Inferior parietal cortex (tissue), 1 donor: Measurements from ENCODE around the gene LGALS4.
"Not testable (repeated sequence)": the region's sequence is repeated elsewhere in the genome, so short reads cannot be mapped to it uniquely, and the experiment has no call there.

Source experiments
- DNase-seq: peaks from one replicate; pipeline ENCODE4 v3.0.0-alpha.2; 2016; ENCODE audit errors: extremely low spot score

Gene LGALS4

DNA sequence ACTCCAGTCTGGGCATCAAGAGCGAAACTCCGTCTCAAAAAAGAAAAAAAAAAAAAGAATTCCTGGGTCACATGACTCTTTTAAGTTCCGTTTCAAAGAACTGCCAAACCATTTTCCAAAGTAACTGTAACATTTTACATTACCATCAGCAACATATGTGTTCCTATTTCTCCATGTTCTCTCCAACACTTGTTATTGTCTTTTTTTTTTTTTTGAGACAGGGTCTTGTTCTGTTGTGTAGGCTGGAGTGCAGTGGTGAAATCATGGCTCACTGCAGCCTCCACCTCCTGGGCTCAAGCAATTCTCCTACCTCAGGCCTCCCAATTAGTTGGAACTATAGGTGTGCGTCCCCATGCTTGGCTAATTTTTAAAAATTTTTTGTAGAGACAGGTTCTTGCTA is 17.2 kb downstream of the LGALS4 start:
- no peak for DNase-seq

DNA sequence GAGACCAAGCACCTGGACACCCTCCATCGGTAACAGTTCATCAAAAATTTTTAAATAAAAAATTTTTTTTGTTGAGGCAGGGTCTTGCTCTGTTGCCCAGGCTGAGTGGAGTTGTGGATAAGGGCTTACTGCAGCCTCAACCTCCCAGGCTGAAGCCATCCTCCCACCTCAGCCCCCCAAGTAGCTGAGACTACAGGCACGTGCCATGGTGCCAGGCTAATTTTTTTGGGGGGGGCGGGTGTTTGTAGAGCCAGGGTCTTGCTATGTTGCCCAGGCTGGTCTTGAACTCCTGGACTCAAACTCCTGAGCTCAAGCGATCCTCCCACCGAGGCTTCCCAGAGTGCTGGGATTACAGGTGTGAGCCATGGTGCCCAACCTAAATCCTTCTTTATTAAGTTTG is 19.1 kb downstream of the LGALS4 start:
- DNase-seq, result no peak

DNA sequence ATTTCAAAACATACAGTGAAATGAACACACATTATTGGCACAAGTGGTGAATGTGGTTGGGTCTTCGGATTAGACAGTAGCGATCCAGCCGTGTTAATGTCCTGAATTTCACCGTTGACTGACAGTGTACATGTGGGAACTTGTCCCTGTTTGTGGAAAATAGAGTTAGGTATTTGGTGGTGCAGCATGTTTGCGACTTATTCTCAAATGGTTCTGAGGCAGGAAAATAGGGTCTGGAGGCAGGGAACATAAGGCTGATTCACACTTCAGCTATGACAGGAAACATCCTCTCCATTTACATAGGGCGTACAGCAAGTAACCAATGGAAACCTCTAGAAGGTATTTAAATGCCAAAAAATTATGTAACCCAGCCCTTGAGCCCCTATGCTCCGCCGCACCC is 19.6 kb downstream of the LGALS4 start:
- peak; percentile 32 for DNase-seq

DNA sequence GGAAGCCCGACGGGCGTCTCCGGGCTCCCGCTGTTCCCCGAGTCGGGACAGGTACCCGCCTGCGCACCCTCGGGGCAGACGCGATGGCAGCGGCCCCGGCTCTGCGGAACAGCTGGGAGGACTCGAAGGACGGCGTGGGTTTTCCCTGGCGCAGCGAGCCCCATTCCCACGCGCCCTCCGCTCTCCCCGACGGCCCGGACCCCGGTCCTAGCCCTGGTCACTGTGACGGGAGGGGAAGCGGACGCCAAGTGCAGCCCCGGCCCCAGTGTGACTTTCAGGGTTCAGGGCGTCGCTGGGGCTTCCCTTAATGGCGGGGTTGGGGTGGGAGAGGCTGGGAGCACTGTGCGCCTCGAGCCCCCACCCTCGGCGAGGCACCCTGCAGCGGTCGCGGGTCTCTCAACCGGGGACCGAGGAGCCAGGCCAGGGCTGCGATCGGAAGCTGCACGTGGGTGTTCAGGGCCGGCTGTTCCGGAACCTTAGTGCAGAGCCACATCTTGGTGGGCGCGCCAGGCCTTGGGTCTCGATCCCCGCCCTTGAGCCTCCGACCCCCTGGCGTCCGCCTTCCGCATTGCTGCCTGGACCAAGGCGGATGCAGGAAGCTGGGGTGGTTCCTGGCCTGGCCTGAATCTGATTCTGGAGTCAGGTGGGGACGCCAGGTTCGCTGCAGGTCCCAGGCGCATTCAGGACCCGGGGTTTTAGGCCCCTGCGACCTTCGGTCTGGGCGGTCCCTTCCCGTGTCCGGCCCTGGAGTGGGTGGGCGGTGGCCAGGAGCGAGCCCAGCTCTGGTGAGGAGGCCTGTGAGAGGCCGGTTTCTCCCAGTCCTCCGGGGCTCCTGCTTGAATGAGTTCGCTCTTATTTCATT is 20.3 kb downstream of the LGALS4 start:
- no peak for DNase-seq

DNA sequence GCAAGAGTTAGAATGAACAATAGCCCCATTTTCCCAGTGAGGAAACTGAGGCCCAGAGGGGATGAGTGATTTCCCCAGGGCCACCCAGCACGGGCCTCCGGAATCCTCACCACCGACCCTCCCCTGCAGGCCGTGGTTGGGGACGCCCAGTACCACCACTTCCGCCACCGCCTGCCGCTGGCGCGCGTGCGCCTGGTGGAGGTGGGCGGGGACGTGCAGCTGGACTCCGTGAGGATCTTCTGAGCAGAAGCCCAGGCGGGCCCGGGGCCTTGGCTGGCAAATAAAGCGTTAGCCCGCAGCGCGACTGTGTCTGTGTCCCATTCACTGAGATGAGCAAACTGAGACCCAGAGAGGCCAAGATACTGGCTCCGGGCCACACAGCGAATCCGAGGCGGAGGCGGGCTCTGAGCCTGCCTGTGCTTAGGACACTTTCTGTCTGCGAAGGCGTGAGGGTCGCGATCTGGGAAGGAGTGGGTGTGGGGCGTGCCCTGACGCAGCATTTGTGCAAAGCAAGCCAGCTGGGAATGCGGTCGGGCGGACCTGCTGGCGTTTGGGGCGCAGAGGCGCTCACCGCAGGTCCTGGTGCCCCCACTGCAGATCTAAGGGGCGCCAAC is 21.2 kb downstream of the LGALS4 start:
- DNase-seq, result not testable (repeated sequence)

DNA sequence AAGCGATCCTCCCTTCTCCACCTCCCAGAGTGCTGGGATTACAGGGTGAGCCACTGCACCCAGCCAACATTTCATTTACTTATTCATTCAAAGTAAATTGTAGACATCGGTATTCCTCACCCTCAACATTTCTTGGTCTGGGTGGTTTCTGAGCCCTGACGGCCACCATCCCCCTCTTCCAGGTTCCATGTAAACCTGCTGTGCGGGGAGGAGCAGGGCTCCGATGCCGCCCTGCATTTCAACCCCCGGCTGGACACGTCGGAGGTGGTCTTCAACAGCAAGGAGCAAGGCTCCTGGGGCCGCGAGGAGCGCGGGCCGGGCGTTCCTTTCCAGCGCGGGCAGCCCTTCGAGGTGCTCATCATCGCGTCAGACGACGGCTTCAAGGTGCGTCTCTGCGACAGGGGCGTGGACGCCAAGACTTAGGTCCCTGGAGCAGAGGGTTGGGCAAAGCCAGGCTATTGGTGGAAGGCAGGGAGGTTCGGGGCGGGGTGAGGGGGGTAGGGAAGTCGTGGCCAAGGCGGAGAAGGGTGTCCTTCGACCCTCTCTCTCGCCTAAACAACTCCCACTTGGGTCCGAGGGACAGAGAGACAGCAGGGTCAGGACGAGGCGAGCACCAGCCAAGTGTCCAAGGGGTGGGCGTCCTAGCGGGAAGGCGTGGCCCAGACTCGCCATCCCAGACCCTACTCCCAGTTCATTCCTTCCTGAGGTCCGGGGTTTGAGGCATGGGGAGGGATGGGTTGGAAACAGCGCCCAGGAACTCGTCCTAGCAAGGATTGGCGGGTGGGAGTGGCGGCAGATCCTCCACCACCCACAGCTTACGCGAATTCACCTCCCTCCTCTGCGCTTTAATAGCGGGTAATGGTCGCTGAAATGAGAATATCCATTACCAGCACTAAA is 22.0 kb downstream of the LGALS4 start:
- DNase-seq, result not testable (repeated sequence)

DNA sequence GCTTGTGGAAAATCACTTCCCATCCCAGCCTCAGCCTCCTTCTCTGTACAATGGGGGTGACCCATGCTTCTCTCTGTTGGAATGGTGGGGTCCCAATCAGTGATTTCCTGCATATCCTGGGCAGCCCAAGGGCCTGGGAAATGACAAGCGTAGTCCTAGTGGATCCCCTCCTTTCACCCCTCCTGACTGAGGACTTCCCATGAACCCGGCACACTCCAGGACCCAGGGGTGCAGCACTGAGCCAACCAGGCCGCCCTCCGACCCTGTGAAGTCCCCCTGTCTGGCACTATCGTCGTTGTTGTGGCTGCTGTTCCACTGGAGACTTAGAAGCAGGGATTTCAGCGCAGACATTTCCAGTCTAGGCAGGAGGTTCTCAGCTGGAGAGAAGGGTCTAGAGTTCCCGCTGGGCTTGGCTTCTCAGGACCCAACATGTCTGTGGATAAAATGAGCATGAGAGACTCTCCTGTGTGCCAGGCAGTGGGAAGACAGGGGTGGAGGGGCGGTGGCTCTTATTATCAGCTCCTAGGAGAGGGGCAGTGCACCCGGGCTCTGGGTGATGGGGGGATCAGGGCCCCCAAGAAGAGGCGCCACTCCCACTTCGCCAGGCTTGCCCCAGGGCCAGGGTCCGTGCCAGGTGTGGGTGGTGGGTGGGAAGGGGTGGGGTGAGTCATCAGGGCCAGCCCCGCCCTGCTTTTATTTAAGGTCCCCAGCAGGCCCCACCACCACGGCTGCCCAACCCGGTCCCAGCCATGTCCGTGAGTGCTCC is 24.1 kb downstream of the LGALS4 start, which contains the start of gene LGALS7B:
LGALS7B (plus strand) TSS at position 723 of the 766 bp plus-strand sequence; CDS start at position 750, 27 bp downstream.
- DNase-seq, result no peak

DNA sequence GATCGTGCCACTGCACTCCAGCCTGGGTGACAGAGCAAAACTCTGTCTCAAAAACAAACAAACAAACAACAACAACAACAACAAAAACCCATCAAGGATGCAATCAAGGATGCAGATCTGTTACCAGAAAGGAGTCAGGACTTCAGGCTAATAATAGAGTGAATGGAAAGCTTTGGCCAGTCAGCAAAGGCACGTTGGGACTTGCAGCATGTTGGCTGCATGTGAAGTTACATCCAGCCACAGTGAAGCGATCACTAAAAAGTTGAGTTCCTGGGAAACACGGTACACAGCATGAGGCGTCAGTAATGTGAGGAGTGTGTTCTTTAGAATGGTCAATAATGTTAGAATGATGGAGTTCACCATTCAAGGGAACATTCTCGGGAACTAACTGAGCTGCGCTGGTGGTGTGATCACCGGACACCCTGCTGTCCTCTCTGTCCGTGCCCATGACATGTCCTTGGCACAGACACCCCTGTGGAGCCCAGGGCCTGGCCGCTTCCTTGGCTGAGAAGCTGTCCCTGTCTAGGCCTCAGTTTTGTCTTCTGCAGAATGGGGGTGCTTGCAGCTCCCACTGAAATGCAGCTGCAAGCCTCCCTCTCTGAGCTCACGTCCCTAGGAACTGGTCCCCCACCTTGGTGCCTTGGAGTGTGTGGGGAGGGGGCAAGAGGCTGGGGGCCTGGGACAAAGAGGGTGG is 26.0 kb downstream of the LGALS4 start:
- no peak for DNase-seq

DNA sequence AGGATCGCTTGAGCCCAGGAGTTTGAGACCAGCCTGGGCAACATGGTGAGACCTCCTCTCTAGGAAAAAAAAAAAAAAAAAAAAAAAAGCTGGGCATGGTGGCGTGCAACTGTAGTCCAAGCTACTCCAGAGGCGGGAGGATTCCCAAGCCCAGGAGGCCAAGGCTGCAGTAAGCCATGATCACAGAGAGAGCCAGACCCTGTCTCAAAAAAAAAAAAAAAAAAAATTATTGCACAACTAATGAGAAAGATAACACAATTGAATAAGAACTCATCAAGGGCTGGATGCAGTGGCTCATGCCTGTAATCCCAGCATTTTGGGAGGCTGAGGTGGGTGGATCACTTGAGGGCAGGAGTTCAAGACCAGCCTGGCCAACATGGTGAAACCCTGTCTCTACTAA is 26.7 kb downstream of the LGALS4 start:
- not testable (repeated sequence) for DNase-seq

DNA sequence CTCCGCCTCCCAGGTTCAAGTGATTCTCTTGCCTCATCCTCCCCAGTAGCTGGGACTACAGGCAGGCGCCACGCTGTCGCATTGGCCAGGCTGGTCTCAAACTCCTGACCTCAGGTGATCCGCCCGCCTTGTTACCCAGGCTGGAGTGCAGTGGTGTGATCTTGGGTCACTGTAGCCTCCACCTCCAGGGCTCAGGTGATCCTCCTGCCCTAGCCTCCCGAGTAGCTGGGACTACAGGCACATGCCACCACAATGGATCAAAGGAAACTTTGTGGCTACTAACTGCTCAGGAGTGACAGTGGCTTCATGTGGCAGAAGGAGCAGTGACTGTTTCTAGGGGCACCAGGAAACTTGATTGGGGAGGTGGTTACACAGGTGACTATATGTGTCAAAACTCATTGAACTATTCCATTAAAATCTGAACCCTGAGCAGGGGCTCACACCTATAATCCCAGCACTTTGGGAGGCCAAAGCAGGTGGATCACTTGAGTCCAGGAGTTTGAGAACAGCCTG is 27.5 kb downstream of the LGALS4 start:
- no peak for DNase-seq

DNA sequence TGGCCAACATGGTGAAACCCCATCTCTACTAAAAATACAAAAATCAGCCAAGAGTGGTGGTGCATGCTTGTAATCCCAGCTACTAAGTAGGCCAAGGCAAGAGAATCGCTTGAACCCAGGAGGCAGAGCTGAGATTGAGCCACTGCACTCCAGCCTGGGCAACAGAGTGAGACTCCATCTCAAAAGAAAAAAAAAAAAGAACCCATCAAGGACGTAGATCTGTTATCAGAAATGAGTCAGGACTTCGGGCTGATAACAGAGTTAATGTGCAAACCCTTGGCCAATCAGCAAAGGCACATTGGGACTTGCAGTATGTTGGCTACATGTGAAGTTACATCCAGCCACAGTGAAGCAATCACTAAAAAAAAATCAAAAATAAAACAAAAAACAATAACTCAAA is 28.5 kb downstream of the LGALS4 start:
- no peak for DNase-seq

DNA sequence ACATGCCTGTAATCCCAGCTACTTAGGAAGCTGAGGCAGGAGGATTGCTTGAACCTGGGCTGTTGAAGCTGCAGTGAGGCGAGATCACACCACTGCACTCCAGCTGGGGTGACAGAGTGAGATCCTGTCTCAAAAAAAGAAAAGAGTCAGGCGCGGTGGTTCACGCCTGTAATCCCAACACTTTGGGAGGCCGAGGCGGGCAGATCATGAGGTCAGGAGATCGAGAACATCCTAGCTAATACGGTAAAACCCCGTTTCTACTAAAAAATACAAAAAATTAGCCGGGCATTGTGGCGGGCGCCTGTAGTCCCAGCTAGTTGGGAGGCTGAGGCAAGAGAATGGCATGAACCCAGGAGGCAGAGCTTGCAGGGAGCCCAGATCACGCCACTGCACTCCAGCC is 30.5 kb downstream of the LGALS4 start:
- not testable (repeated sequence) for DNase-seq

DNA sequence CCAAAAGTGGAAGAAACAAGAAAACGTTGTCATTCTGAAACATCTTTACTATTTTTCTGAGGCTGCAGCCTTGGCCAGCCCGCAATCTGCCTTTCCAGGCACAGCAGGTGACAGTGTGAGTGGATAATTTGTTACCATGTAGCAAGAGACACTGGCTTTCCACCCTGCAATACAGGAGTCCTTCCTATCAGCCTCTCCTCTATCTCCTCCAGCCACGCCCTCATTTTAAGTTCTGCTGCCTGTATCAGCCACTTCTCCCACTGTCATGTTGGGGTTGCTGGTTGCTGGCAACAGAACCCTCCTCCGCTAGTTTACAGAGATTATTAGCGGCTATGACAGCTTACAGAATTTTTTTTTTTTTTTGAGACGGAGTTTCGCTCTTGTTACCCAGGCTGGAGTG is 31.7 kb downstream of the LGALS4 start:
- no peak for DNase-seq

DNA sequence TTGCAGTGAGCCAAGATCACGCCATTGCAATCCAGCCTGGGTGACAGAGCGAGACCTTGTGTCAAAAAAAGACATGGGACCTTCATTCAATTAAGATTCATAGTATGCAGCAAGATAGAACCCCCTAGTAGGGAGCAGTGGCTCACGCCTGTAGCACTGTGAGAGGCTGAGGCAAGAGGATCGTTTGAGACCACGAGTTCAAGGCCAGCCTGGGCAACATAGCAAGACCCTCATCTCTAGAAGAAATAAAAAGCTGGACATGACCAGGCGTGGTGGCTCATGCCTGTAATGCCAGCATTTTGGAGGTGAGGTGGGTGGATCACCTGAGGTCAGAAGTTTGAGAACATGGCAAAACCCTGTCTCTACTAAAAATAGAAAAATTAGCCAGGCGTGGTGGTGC is 32.3 kb downstream of the LGALS4 start:
- no peak for DNase-seq

DNA sequence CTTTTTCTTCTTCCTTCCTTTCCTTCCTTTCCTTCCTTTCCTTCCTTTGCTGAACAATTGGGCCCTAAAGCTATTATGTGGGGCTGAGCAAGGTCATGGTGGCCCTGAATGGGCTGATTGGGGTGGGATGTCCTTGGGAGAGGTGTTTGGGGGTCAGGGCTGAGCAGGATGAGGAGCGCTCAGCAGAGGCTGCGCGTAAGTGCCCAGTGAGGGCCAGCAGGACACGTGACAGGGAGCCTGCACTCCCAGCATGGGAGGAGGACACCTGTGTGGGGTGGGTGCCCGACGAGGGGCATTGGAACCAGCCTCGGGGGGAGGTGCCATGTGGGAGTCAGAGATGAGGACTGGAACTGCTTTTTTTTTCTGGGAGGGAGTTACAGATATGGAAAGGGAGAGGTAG is 34.0 kb downstream of the LGALS4 start:
- no peak for DNase-seq

DNA sequence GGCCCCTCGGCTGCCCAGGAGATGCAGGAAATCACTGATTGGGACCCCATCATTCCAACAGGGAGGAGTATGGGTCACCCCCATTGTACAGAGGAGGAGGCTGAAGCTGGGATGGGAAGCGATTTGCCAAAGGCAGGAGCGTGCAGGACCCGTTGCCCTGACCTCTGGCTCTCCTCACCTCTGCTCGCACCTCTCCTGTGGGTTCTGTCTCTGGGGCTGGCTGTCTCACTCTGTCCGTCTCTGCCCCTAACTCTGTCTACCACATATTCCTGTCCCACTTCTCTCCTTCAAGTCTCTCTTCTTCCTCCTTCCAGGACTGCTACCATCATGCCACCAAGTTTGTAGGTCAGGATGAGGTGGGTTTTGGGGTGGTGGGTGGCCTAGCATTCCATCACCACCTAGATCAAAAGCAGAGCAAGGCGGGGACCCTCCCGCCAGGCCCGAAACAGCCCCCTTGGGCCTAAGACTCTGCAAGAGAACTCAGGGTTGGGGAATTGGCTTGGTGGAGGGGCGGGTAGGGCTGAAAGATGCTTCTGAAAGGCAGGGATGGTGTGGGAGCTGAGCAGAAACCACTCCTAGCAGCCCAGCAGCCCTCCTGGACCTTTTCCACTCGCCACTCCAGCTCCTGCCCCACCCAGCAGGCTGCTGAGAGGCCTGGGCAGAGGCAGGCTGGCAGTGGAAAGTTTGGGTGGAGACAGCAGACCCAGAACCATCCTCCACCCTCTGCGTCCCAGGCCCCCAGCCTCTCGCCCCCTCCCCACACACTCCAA is 38.4 kb downstream of the LGALS4 start:
- no peak for DNase-seq

DNA sequence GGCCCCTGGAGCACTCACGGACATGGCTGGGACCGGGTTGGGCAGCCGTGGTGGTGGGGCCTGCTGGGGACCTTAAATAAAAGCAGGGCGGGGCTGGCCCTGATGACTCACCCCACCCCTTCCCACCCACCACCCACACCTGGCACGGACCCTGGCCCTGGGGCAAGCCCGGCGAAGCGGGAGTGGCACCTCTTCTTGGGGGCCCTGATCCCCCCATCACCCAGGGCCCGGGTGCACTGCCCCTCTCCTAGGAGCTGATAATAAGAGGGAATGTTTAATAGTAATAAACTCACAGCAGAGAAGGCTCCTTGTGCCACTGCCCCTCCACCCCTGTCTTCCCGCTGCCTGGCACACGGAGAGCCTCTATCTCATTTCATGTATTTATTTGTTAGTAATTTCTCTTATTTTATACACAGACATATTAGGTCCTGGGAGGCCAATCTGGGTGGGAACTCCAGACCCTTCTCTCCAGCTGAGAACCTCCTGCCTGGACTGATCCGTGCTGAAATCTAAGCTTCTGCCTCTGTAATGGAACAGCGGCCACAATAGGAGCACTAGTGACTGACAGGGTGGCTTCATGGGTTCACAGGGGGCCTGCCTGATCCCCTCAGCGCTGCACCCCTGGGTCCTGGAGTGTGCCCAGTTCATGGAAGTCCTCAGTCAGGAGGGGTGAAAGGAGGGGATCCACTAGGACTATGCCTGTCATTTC is 39.1 kb downstream of the LGALS4 start, which contains the start of gene LGALS7:
LGALS7 (minus strand) TSS at position 49 of the 709 bp plus-strand sequence; CDS start at position 24, 25 bp downstream.
- DNase-seq, result no peak

DNA sequence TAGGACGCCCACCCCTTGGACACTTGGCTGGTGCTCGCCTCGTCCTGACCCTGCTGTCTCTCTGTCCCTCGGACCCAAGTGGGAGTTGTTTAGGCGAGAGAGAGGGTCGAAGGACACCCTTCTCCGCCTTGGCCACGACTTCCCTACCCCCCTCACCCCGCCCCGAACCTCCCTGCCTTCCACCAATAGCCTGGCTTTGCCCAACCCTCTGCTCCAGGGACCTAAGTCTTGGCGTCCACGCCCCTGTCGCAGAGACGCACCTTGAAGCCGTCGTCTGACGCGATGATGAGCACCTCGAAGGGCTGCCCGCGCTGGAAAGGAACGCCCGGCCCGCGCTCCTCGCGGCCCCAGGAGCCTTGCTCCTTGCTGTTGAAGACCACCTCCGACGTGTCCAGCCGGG is 41.2 kb downstream of the LGALS4 start:
- DNase-seq, result not testable (repeated sequence)

DNA sequence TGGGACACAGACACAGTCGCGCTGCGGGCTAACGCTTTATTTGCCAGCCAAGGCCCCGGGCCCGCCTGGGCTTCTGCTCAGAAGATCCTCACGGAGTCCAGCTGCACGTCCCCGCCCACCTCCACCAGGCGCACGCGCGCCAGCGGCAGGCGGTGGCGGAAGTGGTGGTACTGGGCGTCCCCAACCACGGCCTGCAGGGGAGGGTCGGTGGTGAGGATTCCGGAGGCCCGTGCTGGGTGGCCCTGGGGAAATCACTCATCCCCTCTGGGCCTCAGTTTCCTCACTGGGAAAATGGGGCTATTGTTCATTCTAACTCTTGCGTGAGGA is 41.8 kb downstream of the LGALS4 start:
- not testable (repeated sequence) for DNase-seq
